HepG2 (cell line): ENCODE data around the gene BET1. TPM values are rescaled to one million over a fixed set of nuclear protein-coding genes. Genes with fewer than 3 reads are reported as not detected.

Experiments
- ATAC-seq: fragments of 200-7000 bp; cut with Tn5 transposase; 3 replicates; pipeline ENCODE4 v1.9.1; 2020; ENCODE audit warnings: mild to moderate bottlenecking, moderate library complexity
- BruUV-seq: library from RNA; stranded (reverse); fragments of 400-500 nt; replicated peaks from 2 replicates; lab custom pipeline; 2021; lab: Mats Ljungman, UMichigan
- CTCF ChIA-PET: fragments of 300-600 bp; formaldehyde crosslinking; extraction: SDS; loops from one replicate; lab custom pipeline; 2021; ENCODE audit warnings: low total read pairs, inconsistent platforms, low intra/inter-chr PET ratio; lab: Yijun Ruan, JAX
- POLR2A ChIA-PET: fragments of 350-600 bp; sonication (Branson Sonifier 250); formaldehyde crosslinking; loops from one replicate; lab custom pipeline; 2020; ENCODE audit warnings: antibody characterized with exemption, inconsistent platforms; lab: Yijun Ruan, JAX
- DNase-seq: peaks from one replicate; pipeline ENCODE4 v3.0.0-alpha.2; 2015; ENCODE audit warnings: low spot score
- FAIRE-seq: peaks from 3 replicates; lab custom pipeline; 2011; peaks lifted over from hg19 to GRCh38; lab: Jason Lieb, UNC
- H2AFZ ChIP-seq: one replicate; pipeline ENCODE4 v1.6.1; 2011; ENCODE audit warnings: low read length, inconsistent platforms
- H3K27ac ChIP-seq: fragments of 300-600 bp; 3 replicates; pipeline ENCODE4 v1.8.0; 2011; ENCODE audit warnings: mixed run types, mild to moderate bottlenecking, mixed read lengths, low read length, inconsistent platforms; ENCODE audit not compliant: insufficient read depth; ENCODE audit errors: extremely low read length
- H3K27me3 ChIP-seq, 2 experiments: fragments of 200-600 bp in 1 of 2; 2 replicates in 1 of 2; 3 replicates in 1 of 2; pipeline versions ENCODE4 v1.6.0 to v1.8.0; 2011; ENCODE audit warnings: low read length in 2 of 2, mild to moderate bottlenecking in 2 of 2, moderate library complexity in 2 of 2, inconsistent platforms in 1 of 2; ENCODE audit not compliant: insufficient read depth in 2 of 2, control insufficient read depth in 1 of 2
- H3K36me3 ChIP-seq, 2 experiments: fragments of 200-600 bp in 1 of 2; replicated peaks in 1 of 2; 2 replicates in 1 of 2; 3 replicates in 1 of 2; pipeline versions ENCODE4 v1.5.1 to v1.8.0; 2011; ENCODE audit warnings: low read length in 2 of 2, inconsistent platforms in 1 of 2; ENCODE audit not compliant: insufficient read depth in 2 of 2, control insufficient read depth in 1 of 2
- H3K4me1 ChIP-seq: 2 replicates; pipeline ENCODE4 v1.5.1; 2012; ENCODE audit warnings: low read length, inconsistent platforms; ENCODE audit not compliant: insufficient read depth
- H3K4me2 ChIP-seq: 2 replicates; pipeline ENCODE4 v1.6.0; 2011; ENCODE audit warnings: low read depth, low read length, inconsistent platforms
- H3K4me3 ChIP-seq, 3 experiments: fragments of 200-600 bp in 1 of 3; sonication (generic), shearing (Covaris generic) in 1 of 3; replicated peaks in 1 of 3; 2 replicates each; pipeline ENCODE4 v1.5.1; 2011 to 2016; ENCODE audit warnings: low read length in 3 of 3, inconsistent platforms in 2 of 3, low read depth in 2 of 3, mild to moderate bottlenecking in 2 of 3, control low read depth in 1 of 3, mixed read lengths in 1 of 3; ENCODE audit not compliant: insufficient read depth in 1 of 3
- H3K79me2 ChIP-seq: one replicate; pipeline ENCODE4 v1.6.1; 2011; ENCODE audit warnings: low read length, inconsistent platforms; ENCODE audit not compliant: insufficient read depth
- H3K9ac ChIP-seq: 2 replicates; pipeline ENCODE4 v1.6.0; 2011; ENCODE audit warnings: mild to moderate bottlenecking, low read depth, low read length, inconsistent platforms; ENCODE audit not compliant: insufficient read depth
- H3K9me3 ChIP-seq: 2 replicates; pipeline ENCODE4 v1.5.1; 2012; ENCODE audit warnings: mild to moderate bottlenecking, low read length
- H4K20me1 ChIP-seq: 2 replicates; pipeline ENCODE4 v1.6.0; 2011; ENCODE audit warnings: inconsistent platforms, mild to moderate bottlenecking, low read length, moderate library complexity; ENCODE audit not compliant: insufficient read depth
- ARNTL ChIP-seq: sonication (generic); formaldehyde crosslinking; IDR thresholded peaks from 2 replicates; pipeline ENCODE4 v1.4.0; 2020; ENCODE audit warnings: mild to moderate bottlenecking, missing genetic modification reagents
- CENPT ChIP-seq: sonication (generic); formaldehyde crosslinking; IDR thresholded peaks from 2 replicates; pipeline ENCODE4 v1.8.0; 2022; ENCODE audit warnings: low read depth, mild to moderate bottlenecking, moderate library complexity, missing genetic modification reagents
- GABPA ChIP-seq, 2 experiments: IDR thresholded peaks; 2 replicates each; pipeline ENCODE4 v1.6.1; 2011 to 2016; ENCODE audit warnings: low read depth in 2 of 2, low read length in 1 of 2, missing biosample characterization in 1 of 2, missing genetic modification characterization in 1 of 2
- KLF16 ChIP-seq, 2 experiments: sonication (generic) in 1 of 2; formaldehyde crosslinking in 1 of 2; IDR thresholded peaks; 2 replicates each; pipeline versions ENCODE4 v1.6.1 to v1.8.0; 2016 to 2023; ENCODE audit warnings: missing genetic modification reagents in 2 of 2, missing compliant biosample characterization in 1 of 2
- POGZ ChIP-seq: sonication (generic); formaldehyde crosslinking; IDR thresholded peaks from 2 replicates; pipeline ENCODE4 v1.4.0; 2020; ENCODE audit warnings: mild to moderate bottlenecking, missing genetic modification reagents
- RAD51 ChIP-seq: fragments of 450-650 bp; IDR thresholded peaks from 2 replicates; pipeline ENCODE4 v1.6.1; 2016; ENCODE audit warnings: borderline replicate concordance
- ZBTB38 ChIP-seq: sonication (generic); formaldehyde crosslinking; IDR thresholded peaks from 2 replicates; pipeline ENCODE4 v1.5.1; 2020; ENCODE audit warnings: mild to moderate bottlenecking, missing genetic modification reagents
- ZBTB7A ChIP-seq: sonication (generic); formaldehyde crosslinking; IDR thresholded peaks from 2 replicates; pipeline ENCODE4 v1.8.0; 2022; ENCODE audit warnings: mild to moderate bottlenecking, missing genetic modification reagents
- ZC3H4 ChIP-seq: sonication (generic); formaldehyde crosslinking; IDR thresholded peaks from 2 replicates; pipeline ENCODE4 v1.4.0; 2020; ENCODE audit warnings: missing genetic modification reagents, borderline replicate concordance
- ZFP37 ChIP-seq: sonication (generic); formaldehyde crosslinking; IDR thresholded peaks from 2 replicates; pipeline ENCODE4 v1.4.0; 2020; ENCODE audit warnings: missing genetic modification reagents, borderline replicate concordance
- ZNF3 ChIP-seq: IDR thresholded peaks from 2 replicates; pipeline ENCODE4 v1.7.0; 2017; ENCODE audit warnings: inconsistent platforms
- ZNF331 ChIP-seq: sonication (generic); formaldehyde crosslinking; IDR thresholded peaks from 2 replicates; pipeline ENCODE4 v1.4.0; 2020; ENCODE audit warnings: missing genetic modification reagents
- ZNF878 ChIP-seq: sonication (generic); formaldehyde crosslinking; IDR thresholded peaks from 2 replicates; pipeline ENCODE4 v1.8.1; 2023; ENCODE audit warnings: mild to moderate bottlenecking, missing genetic modification reagents, moderate library complexity
- WGBS: methylation state at CpG from one replicate; pipeline ENCODE4 v1.1.6; 2017; ENCODE audit warnings: low lambda C conversion rate; 5-methylcytosine and 5-hydroxymethylcytosine counted together
- in situ Hi-C: cut with HindIII; loops from 2 replicates; pipeline ENCODE4 v1.10.0; 2017; ENCODE audit warnings: low pct_unique_long_range_greater_than_20kb; ENCODE audit not compliant: extremely low pct_ligation_motif_present
- intact Hi-C: fragments of 100-400 bp; cut with micrococcal nuclease; formaldehyde crosslinking; loops from one replicate; pipeline ENCODE4 v1.10.0; 2022; ENCODE audit not compliant: unreplicated experiment
- polyA plus RNA-seq, 8 experiments: library from polyadenylated mRNA; depleted of rRNA in 3 of 8; stranded (reverse) in 7 of 8; unstranded in 1 of 8; fragments of >200 nt; fragmentation: Illumina TruSeq in 4 of 8; extraction: Trizol in 4 of 8; gene quantifications; 2 replicates each; pipeline versions ENCODE4 v1.2.1 to v1.2.3, GENCODE V29; 2011 to 2016; ENCODE audit warnings: low read depth in 4 of 8, missing spikeins in 1 of 8, mixed read lengths in 1 of 8; ENCODE audit not compliant: insufficient read depth in 1 of 8
- total RNA-seq, 5 experiments: library from RNA; depleted of rRNA; stranded (reverse); fragments of >200 nt; fragmentation: Illumina TruSeq; extraction: Trizol; gene quantifications; 2 replicates each; pipeline ENCODE4 v1.2.3, GENCODE V29; 2016; ENCODE audit warnings: low read depth in 1 of 5
- TF ChIP-seq, protein P1 (sequence below): sonication (generic); formaldehyde crosslinking; IDR thresholded peaks from 2 replicates; pipeline ENCODE4 v1.5.0; 2020; ENCODE audit warnings: mild to moderate bottlenecking, missing genetic modification reagents, moderate library complexity
- TF ChIP-seq, protein P2 (sequence below): conservative IDR thresholded peaks from 2 replicates; pipeline ENCODE4 v1.6.1; 2018; ENCODE audit warnings: missing genetic modification reagents
- TF ChIP-seq, protein P3 (sequence below): sonication (generic); formaldehyde crosslinking; IDR thresholded peaks from 2 replicates; pipeline ENCODE4 v1.4.0; 2020; ENCODE audit warnings: mild to moderate bottlenecking, low read depth, missing genetic modification reagents

The BET1 gene
- total and polyA plus RNA-seq, 2 of the 13 experiments (the other 11 are each of a cell fraction or from before 2014, with no cell fraction given): 23.8 to 33.7 TPM

DNA sequence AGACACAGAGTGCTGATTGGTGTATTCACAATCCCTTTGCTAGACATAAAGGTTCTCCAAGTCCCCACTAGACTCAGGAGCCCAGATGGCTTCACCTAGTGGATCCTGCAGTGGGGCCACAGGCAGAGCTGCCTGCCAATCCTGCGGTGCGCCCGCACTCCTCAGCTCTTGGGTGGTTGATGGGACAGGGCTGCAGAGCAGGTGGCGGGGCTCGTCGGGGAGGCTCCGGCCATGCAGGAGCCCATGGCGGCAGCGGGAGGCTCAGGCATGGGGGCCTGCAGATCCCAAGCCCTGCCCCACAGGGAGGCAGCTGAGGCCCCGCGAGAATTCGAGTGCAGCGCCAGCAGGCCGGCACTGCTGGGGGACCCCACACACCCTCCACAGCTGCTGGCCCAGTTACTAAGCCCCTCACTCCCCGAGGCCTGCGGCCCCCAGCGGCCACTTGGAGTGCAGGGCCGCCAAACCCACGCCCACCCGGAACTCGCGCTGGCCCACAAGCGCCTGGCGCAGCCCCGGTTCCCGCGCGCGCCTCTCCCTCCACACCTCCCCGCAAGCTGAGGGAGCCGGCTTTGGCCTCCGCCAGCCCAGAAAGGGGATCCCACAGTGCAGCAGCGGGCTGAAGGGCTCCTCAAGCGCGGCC is 7.7 kb upstream of the BET1 start:
- Histone ChIP-seq H3K27me3 (no peaks in the 10 kb centered on the region; a peak in 2 of 5 replicates), H4K20me1 (no peaks in the 10 kb centered on the region), H3K4me3 (no peak overlapping the region), H3K27ac (no peak overlapping the region), H3K36me3 (no peaks in the 10 kb centered on the region), H3K4me1 (no peaks in the 10 kb centered on the region), H3K4me2 (no peak overlapping the region), H2AFZ (no peak overlapping the region), H3K9me3 (no peaks in the 10 kb centered on the region), H3K9ac (no peak overlapping the region), H3K79me2 (no peaks in the 10 kb centered on the region)
- ChIA-PET POLR2A (no interaction called here), CTCF (no interaction called here)
- ATAC-seq (no peak), DNase-seq (no peak), FAIRE-seq (no peak)
- intact Hi-C loops (no loop called here), in situ Hi-C loops (no loop called here)
- WGBS: 52% methylated on average over 7 of the region's 35 CpGs
- BruUV-seq: no TSS peak
- TF ChIP-seq, protein P1, sequence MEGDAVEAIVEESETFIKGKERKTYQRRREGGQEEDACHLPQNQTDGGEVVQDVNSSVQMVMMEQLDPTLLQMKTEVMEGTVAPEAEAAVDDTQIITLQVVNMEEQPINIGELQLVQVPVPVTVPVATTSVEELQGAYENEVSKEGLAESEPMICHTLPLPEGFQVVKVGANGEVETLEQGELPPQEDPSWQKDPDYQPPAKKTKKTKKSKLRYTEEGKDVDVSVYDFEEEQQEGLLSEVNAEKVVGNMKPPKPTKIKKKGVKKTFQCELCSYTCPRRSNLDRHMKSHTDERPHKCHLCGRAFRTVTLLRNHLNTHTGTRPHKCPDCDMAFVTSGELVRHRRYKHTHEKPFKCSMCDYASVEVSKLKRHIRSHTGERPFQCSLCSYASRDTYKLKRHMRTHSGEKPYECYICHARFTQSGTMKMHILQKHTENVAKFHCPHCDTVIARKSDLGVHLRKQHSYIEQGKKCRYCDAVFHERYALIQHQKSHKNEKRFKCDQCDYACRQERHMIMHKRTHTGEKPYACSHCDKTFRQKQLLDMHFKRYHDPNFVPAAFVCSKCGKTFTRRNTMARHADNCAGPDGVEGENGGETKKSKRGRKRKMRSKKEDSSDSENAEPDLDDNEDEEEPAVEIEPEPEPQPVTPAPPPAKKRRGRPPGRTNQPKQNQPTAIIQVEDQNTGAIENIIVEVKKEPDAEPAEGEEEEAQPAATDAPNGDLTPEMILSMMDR: no peak
- TF ChIP-seq, protein P2, sequence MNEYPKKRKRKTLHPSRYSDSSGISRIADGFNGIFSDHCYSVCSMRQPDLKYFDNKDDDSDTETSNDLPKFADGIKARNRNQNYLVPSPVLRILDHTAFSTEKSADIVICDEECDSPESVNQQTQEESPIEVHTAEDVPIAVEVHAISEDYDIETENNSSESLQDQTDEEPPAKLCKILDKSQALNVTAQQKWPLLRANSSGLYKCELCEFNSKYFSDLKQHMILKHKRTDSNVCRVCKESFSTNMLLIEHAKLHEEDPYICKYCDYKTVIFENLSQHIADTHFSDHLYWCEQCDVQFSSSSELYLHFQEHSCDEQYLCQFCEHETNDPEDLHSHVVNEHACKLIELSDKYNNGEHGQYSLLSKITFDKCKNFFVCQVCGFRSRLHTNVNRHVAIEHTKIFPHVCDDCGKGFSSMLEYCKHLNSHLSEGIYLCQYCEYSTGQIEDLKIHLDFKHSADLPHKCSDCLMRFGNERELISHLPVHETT: no peak
- TF ChIP-seq ZFP37 (CRISPR knock-in tag): no peak
- TF ChIP-seq ZBTB38: no peak
- no peak for TF ChIP-seq ZNF3
- TF ChIP-seq, protein P3, sequence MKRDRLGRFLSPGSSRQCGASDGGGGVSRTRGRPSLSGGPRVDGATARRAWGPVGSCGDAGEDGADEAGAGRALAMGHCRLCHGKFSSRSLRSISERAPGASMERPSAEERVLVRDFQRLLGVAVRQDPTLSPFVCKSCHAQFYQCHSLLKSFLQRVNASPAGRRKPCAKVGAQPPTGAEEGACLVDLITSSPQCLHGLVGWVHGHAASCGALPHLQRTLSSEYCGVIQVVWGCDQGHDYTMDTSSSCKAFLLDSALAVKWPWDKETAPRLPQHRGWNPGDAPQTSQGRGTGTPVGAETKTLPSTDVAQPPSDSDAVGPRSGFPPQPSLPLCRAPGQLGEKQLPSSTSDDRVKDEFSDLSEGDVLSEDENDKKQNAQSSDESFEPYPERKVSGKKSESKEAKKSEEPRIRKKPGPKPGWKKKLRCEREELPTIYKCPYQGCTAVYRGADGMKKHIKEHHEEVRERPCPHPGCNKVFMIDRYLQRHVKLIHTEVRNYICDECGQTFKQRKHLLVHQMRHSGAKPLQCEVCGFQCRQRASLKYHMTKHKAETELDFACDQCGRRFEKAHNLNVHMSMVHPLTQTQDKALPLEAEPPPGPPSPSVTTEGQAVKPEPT (CRISPR knock-in tag): no peak
- no peak for TF ChIP-seq ZNF878 (CRISPR knock-in tag)
- no peak for TF ChIP-seq RAD51
- TF ChIP-seq ZNF331: no peak
- no peak for TF ChIP-seq CENPT (CRISPR knock-in tag)
- no peak for TF ChIP-seq POGZ
- no peak for TF ChIP-seq ZBTB7A (CRISPR knock-in tag)
- TF ChIP-seq ZC3H4 (CRISPR knock-in tag): no peak
- no peak for TF ChIP-seq ARNTL (CRISPR knock-in tag)
- TF ChIP-seq KLF16 (CRISPR knock-in tag; IDR thresholded peaks at IDR 0.05): no peak
- TF ChIP-seq GABPA (IDR thresholded peaks at IDR 0.05; ENCODE audit: low read depth, low read length): no peak
- no peak for TF ChIP-seq GABPA (CRISPR knock-in tag; IDR thresholded peaks at IDR 0.05; ENCODE audit: low read depth)
